ENCODE data around the gene SUGCT. TPM values are rescaled to one million over a fixed set of nuclear protein-coding genes. Genes with fewer than 3 reads are reported as not detected.

Gene SUGCT
- total RNA-seq, 4 donors from 2014 or later: 1.1 to 3.6 (median 2.6) TPM

- peak; percentile 19 for ATAC-seq (ENCODE audit: low FRiP score)
- no peak for DNase-seq (ENCODE audit: low spot score)
- TF ChIP-seq CTCF (IDR thresholded peaks at IDR 0.05): no peak
These were observed 213.4 kb downstream of the SUGCT start for GRCh38 chr7:40348126-40348728.

GRCh38 chr7:40350100-40350499 is 215.3 kb downstream of the SUGCT start:
- DNase-seq (ENCODE audit: low spot score) (no peak), ATAC-seq (ENCODE audit: low FRiP score) (no peak)
- TF ChIP-seq CTCF (IDR thresholded peaks at IDR 0.05): no peak

- no peak for DNase-seq (ENCODE audit: low spot score)
- ATAC-seq (ENCODE audit: low FRiP score): no peak
- TF ChIP-seq CTCF (IDR thresholded peaks at IDR 0.05): no peak
These were observed 219.9 kb downstream of the SUGCT start for GRCh38 chr7:40354711-40355110.

- TF ChIP-seq CTCF (IDR thresholded peaks at IDR 0.05): no peak
- no peak for ATAC-seq (ENCODE audit: low FRiP score)
- no peak for DNase-seq (ENCODE audit: low spot score)
These were observed 221.5 kb downstream of the SUGCT start for GRCh38 chr7:40356312-40356711.

GRCh38 chr7:40356871-40357709 is 222.3 kb downstream of the SUGCT start:
- TF ChIP-seq CTCF (IDR thresholded peaks at IDR 0.05): no peak
- no peak for DNase-seq (ENCODE audit: low spot score)
- ATAC-seq (ENCODE audit: low FRiP score): no peak

- TF ChIP-seq CTCF (IDR thresholded peaks at IDR 0.05): no peak
- no peak for DNase-seq (ENCODE audit: low spot score)
- ATAC-seq (ENCODE audit: low FRiP score): no peak
These were observed 235.0 kb downstream of the SUGCT start for GRCh38 chr7:40369641-40370277.
